Liver (tissue), 9 donors: ENCODE data around the gene GC. TPM values are rescaled to one million over a fixed set of nuclear protein-coding genes. Genes with fewer than 3 reads are reported as not detected.
"Not testable (repeated sequence)": the region's sequence is repeated elsewhere in the genome, so short reads cannot be mapped to it uniquely, and the experiment has no call there.

Experiments used
- DNase-seq: peaks from one replicate; pipeline ENCODE4 v3.0.0-alpha.2; 2017; ENCODE audit warnings: low spot score
- H3K27ac ChIP-seq, 2 donors: one replicate each; pipeline ENCODE4 v1.7.0; 2013; ENCODE audit warnings: inconsistent platforms in 2 of 2, low read length in 2 of 2, control low read depth in 1 of 2, low read depth in 1 of 2, mild to moderate bottlenecking in 1 of 2
- H3K27me3 ChIP-seq, 4 donors: one replicate each; pipeline versions ENCODE4 v1.6.1 to v1.7.0; 2013; ENCODE audit warnings: low read length in 3 of 4, inconsistent platforms in 1 of 4, mild to moderate bottlenecking in 1 of 4, moderate library complexity in 1 of 4; ENCODE audit not compliant: control insufficient read depth in 4 of 4, insufficient read depth in 4 of 4
- H3K36me3 ChIP-seq, 4 donors: one replicate each; pipeline versions ENCODE4 v1.6.1 to v1.7.0; 2013; ENCODE audit warnings: low read length in 3 of 4, mild to moderate bottlenecking in 3 of 4, low read depth in 1 of 4, moderate library complexity in 1 of 4; ENCODE audit not compliant: control insufficient read depth in 4 of 4, insufficient read depth in 3 of 4
- H3K4me1 ChIP-seq, 4 donors: one replicate each; pipeline versions ENCODE4 v1.6.1 to v1.7.0; 2013; ENCODE audit warnings: low read length in 3 of 4, mild to moderate bottlenecking in 3 of 4, moderate library complexity in 1 of 4; ENCODE audit not compliant: control insufficient read depth in 4 of 4, insufficient read depth in 4 of 4
- H3K4me3 ChIP-seq, 3 donors: one replicate each; pipeline versions ENCODE4 v1.6.1 to v1.7.0; 2013; ENCODE audit warnings: low read length in 3 of 3, control low read depth in 1 of 3, low read depth in 1 of 3, mild to moderate bottlenecking in 1 of 3
- H3K9ac ChIP-seq, 2 donors: one replicate each; pipeline ENCODE4 v1.7.0; 2013; ENCODE audit warnings: low read length in 2 of 2, mild to moderate bottlenecking in 2 of 2, moderate library complexity in 2 of 2, control low read depth in 1 of 2, low read depth in 1 of 2
- H3K9me3 ChIP-seq, 4 donors: one replicate each; pipeline versions ENCODE4 v1.6.1 to v1.7.0; 2013; ENCODE audit warnings: low read length in 3 of 4; ENCODE audit not compliant: control insufficient read depth in 4 of 4
- EGR1 ChIP-seq, 2 donors: IDR thresholded peaks; 2 replicates each; pipeline ENCODE4 v1.6.1; 2016 to 2018; ENCODE audit warnings: antibody characterized with exemption in 2 of 2, low read depth in 2 of 2
- FOXA1 ChIP-seq: IDR thresholded peaks from 2 replicates; pipeline ENCODE4 v1.6.1; 2016; ENCODE audit warnings: antibody characterized with exemption
- FOXA2 ChIP-seq: IDR thresholded peaks from 2 replicates; pipeline ENCODE4 v1.6.1; 2016; ENCODE audit warnings: antibody characterized with exemption
- GABPA ChIP-seq, 2 donors: IDR thresholded peaks in 1 of 2; conservative IDR thresholded peaks in 1 of 2; 2 replicates each; pipeline ENCODE4 v1.6.1; 2016; ENCODE audit warnings: antibody characterized with exemption in 2 of 2, mild to moderate bottlenecking in 1 of 2, moderate library complexity in 1 of 2
- HNF4A ChIP-seq, 2 donors: conservative IDR thresholded peaks; 2 replicates each; pipeline ENCODE4 v1.6.1; 2016; ENCODE audit warnings: antibody characterized with exemption in 2 of 2, mild to moderate bottlenecking in 2 of 2
- HNF4G ChIP-seq: IDR thresholded peaks from 2 replicates; pipeline ENCODE4 v1.6.1; 2016; ENCODE audit warnings: antibody characterized with exemption
- JUND ChIP-seq, 2 donors: IDR thresholded peaks; 2 replicates each; pipeline ENCODE4 v1.6.1; 2016; ENCODE audit warnings: antibody characterized with exemption in 2 of 2
- NR2F2 ChIP-seq: IDR thresholded peaks from 2 replicates; pipeline ENCODE4 v1.6.1; 2016; ENCODE audit warnings: antibody characterized with exemption
- RAD21 ChIP-seq, 2 donors: IDR thresholded peaks; 2 replicates each; pipeline ENCODE4 v1.6.1; 2016; ENCODE audit warnings: antibody characterized with exemption in 2 of 2, mild to moderate bottlenecking in 2 of 2
- RXRA ChIP-seq, 2 donors: IDR thresholded peaks; 2 replicates each; pipeline ENCODE4 v1.6.1; 2017 to 2018; ENCODE audit warnings: antibody characterized with exemption in 2 of 2, mild to moderate bottlenecking in 1 of 2
- YY1 ChIP-seq: IDR thresholded peaks from 2 replicates; pipeline ENCODE4 v1.6.1; 2016; ENCODE audit warnings: antibody characterized with exemption, mild to moderate bottlenecking
- WGBS: extraction: QIAGEN DNeasy Blood & Tissue Kit; methylation state at CpG from one replicate; pipeline ENCODE4 v1.1.7; 2013; 5-methylcytosine and 5-hydroxymethylcytosine counted together
- polyA plus RNA-seq, 2 donors: library from polyadenylated mRNA; stranded (reverse) in 1 of 2; unstranded in 1 of 2; fragments of 200-250 nt in 1 of 2; fragments of >200 nt in 1 of 2; fragmentation: Nextera tagmentation in 1 of 2; extraction: Ambion mirVana in 1 of 2; gene quantifications; one replicate each; pipeline versions ENCODE4 v1.2.1 to v1.2.3, GENCODE V29; 2013 to 2015
- total RNA-seq, 2 donors: library from RNA; depleted of rRNA; stranded (reverse); fragments of >200 nt; gene quantifications; one replicate each; pipeline ENCODE4 v1.2.3, GENCODE V29; 2014
- TF ChIP-seq, protein P1 (sequence below): IDR thresholded peaks from 2 replicates; pipeline ENCODE4 v1.6.1; 2016; ENCODE audit warnings: antibody characterized with exemption, mild to moderate bottlenecking
- TF ChIP-seq, protein P2 (sequence below): IDR thresholded peaks from 2 replicates; pipeline ENCODE4 v1.6.1; 2016; ENCODE audit warnings: antibody characterized with exemption
- TF ChIP-seq, protein P3 (sequence below): IDR thresholded peaks from 2 replicates; pipeline ENCODE4 v1.6.1; 2016; ENCODE audit warnings: antibody characterized with exemption
- TF ChIP-seq, protein P4 (sequence below): IDR thresholded peaks from 2 replicates; pipeline ENCODE4 v1.6.1; 2016; ENCODE audit warnings: antibody characterized with exemption
- donor health status: healthy.
- donor health status: healthy.
- donor health status: healthy.
- donor health status: healthy.
- donor health status: healthy.

Gene GC
- total and polyA plus RNA-seq, 4 donors = 1,801 to 4,674 (median 2,937) TPM

DNA sequence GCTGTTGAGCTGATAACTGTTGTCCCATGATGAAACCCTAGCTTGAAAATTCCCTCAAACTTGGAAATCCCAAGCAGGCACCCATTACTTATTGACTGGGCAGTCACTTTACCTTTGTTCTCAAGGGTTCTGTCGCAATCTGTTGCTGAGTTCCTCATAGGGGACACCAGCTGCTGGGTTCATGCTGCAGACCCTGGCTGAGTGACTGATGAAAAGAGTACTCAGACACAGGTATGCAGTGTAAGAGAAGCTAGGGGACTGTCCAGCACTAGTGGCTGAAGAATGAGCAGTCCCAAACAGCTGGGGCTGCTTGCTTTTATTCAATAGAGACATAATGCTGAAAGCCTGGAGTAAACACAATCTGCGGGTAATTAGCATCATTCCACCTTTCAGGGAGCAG lies 21.4 kb upstream of the GC start:
- WGBS = 22% methylated on average over 2 of the region's 2 CpGs
- not testable (repeated sequence) for H3K9me3 ChIP-seq, H3K4me3 ChIP-seq, H3K9ac ChIP-seq, H3K27me3 ChIP-seq, H3K36me3 ChIP-seq, DNase-seq, H3K27ac ChIP-seq
- peak; percentile 24 to 30 for TF ChIP-seq HNF4A (conservative IDR thresholded peaks at IDR 0.05)
- TF ChIP-seq, protein P1, sequence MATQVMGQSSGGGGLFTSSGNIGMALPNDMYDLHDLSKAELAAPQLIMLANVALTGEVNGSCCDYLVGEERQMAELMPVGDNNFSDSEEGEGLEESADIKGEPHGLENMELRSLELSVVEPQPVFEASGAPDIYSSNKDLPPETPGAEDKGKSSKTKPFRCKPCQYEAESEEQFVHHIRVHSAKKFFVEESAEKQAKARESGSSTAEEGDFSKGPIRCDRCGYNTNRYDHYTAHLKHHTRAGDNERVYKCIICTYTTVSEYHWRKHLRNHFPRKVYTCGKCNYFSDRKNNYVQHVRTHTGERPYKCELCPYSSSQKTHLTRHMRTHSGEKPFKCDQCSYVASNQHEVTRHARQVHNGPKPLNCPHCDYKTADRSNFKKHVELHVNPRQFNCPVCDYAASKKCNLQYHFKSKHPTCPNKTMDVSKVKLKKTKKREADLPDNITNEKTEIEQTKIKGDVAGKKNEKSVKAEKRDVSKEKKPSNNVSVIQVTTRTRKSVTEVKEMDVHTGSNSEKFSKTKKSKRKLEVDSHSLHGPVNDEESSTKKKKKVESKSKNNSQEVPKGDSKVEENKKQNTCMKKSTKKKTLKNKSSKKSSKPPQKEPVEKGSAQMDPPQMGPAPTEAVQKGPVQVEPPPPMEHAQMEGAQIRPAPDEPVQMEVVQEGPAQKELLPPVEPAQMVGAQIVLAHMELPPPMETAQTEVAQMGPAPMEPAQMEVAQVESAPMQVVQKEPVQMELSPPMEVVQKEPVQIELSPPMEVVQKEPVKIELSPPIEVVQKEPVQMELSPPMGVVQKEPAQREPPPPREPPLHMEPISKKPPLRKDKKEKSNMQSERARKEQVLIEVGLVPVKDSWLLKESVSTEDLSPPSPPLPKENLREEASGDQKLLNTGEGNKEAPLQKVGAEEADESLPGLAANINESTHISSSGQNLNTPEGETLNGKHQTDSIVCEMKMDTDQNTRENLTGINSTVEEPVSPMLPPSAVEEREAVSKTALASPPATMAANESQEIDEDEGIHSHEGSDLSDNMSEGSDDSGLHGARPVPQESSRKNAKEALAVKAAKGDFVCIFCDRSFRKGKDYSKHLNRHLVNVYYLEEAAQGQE = peak; percentile 90
- H3K4me1 ChIP-seq = peaks cover 5 to 28% (median 18%) of the 10 kb centered on the region in 4 donors

DNA sequence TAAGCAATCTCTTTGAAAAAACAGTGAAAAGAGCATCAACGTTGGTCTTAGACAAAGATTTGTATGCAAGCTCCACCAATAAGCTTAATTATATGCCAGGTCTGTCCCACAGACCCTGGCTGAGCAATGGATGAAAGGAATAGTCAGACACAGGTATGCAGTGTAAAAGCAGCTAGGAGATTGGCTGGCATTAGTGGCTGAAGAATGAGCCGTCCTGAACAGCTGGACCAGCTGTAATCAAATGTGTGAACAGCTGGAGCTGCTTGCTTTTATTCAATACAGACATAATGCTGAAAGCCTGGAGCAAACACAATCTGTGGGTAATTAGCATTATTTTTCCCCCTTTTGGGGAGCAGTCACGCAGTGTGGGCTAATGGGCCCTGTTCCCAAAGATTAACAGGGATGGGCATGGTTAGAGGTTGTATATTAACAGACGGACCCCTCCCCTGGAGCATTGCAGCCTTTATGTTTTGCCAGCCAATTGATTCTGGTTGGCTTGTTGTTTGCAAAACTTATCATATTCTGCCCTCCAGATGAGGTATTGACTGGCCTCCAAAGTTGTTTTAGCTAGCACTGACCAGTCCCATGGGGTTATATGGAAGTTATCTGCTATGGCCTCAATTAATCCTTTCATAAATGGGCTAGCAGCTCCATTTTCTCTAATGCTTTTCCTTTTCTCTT lies 20.3 kb upstream of the GC start:
- H3K9me3 ChIP-seq, H3K4me3 ChIP-seq, H3K36me3 ChIP-seq, H3K27me3 ChIP-seq, H3K27ac ChIP-seq, DNase-seq, H3K9ac ChIP-seq: not testable (repeated sequence)
- WGBS = 32% methylated on average over 4 of the region's 4 CpGs
- peaks cover 5 to 28% (median 18%) of the 10 kb centered on the region in 4 donors for H3K4me1 ChIP-seq

DNA sequence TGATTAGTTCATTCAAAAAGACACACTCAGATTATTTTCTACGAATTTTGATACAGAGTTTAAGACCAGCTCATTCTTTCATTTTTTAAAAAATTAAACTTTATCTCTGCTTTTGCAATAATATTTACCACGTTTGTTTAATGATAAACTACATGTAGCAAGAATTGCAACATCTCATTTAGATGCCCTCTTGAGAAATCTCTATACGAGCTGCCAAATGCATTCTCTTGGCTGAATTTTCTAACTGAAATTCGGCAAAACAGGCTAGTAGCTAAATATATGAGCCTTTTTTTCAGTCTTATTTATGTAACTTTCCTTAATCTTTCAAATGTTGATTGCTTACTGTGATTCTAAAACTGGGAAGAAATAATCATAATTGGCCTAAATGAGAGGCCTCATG lies 2.1 kb upstream of the GC start:
- H3K36me3 ChIP-seq = no peaks in the 10 kb centered on the region
- no peaks in the 10 kb centered on the region for H3K27me3 ChIP-seq
- DNase-seq = no peak
- peaks cover 0 to 26% (median 19%) of the 10 kb centered on the region in 4 donors for H3K4me1 ChIP-seq
- 19% methylated on average over 4 of the region's 4 CpGs for WGBS
- no peaks in the 10 kb centered on the region for H3K9me3 ChIP-seq
- peak overlapping the region in 1 of 3 donors; percentile 4 for H3K4me3 ChIP-seq
- TF ChIP-seq, protein P2, sequence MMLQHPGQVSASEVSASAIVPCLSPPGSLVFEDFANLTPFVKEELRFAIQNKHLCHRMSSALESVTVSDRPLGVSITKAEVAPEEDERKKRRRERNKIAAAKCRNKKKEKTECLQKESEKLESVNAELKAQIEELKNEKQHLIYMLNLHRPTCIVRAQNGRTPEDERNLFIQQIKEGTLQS = peak; percentile 30
- TF ChIP-seq YY1 (peak; percentile 21), EGR1 (IDR thresholded peaks at IDR 0.05; ENCODE audit: low read depth in 2 of 2) (no peak), HNF4G (no peak), FOXA2 (peak; percentile 13), NR2F2 (no peak), HNF4A (conservative IDR thresholded peaks at IDR 0.05) (peak; percentile 43 to 70), JUND (IDR thresholded peaks at IDR 0.05) (no peak), RXRA (IDR thresholded peaks at IDR 0.05) (peak in 1 of 2 donors; percentile 51), FOXA1 (no peak), GABPA (IDR thresholded peaks at IDR 0.05 in 1 of 2, conservative IDR thresholded peaks at IDR 0.05 in 1 of 2) (no peak), RAD21 (IDR thresholded peaks at IDR 0.05) (peak; percentile 26 to 38)
- TF ChIP-seq, protein P1 = peak; percentile 38
- TF ChIP-seq, protein P3, sequence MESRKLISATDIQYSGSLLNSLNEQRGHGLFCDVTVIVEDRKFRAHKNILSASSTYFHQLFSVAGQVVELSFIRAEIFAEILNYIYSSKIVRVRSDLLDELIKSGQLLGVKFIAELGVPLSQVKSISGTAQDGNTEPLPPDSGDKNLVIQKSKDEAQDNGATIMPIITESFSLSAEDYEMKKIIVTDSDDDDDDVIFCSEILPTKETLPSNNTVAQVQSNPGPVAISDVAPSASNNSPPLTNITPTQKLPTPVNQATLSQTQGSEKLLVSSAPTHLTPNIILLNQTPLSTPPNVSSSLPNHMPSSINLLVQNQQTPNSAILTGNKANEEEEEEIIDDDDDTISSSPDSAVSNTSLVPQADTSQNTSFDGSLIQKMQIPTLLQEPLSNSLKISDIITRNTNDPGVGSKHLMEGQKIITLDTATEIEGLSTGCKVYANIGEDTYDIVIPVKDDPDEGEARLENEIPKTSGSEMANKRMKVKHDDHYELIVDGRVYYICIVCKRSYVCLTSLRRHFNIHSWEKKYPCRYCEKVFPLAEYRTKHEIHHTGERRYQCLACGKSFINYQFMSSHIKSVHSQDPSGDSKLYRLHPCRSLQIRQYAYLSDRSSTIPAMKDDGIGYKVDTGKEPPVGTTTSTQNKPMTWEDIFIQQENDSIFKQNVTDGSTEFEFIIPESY = peak; percentile 53
- TF ChIP-seq, protein P4, sequence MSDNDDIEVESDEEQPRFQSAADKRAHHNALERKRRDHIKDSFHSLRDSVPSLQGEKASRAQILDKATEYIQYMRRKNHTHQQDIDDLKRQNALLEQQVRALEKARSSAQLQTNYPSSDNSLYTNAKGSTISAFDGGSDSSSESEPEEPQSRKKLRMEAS = no peak
- H3K9ac ChIP-seq = peak overlapping the region in 1 of 2 donors; percentile 45
- H3K27ac ChIP-seq = peak overlapping the region; percentile 79 to 93
